NB4 (cell line): ENCODE data around the gene FSTL4.

Source experiments
- POLR2A ChIP-seq: IDR thresholded peaks from 2 replicates; pipeline ENCODE4 v1.6.1; 2011; ENCODE audit warnings: mild to moderate bottlenecking; ENCODE audit not compliant: insufficient read length; ENCODE audit errors: extremely low read depth
- TF ChIP-seq, protein P1 (sequence below): IDR thresholded peaks from one replicate; pipeline ENCODE4 v1.5.1; 2012; ENCODE audit warnings: low read depth, low read length

DNA sequence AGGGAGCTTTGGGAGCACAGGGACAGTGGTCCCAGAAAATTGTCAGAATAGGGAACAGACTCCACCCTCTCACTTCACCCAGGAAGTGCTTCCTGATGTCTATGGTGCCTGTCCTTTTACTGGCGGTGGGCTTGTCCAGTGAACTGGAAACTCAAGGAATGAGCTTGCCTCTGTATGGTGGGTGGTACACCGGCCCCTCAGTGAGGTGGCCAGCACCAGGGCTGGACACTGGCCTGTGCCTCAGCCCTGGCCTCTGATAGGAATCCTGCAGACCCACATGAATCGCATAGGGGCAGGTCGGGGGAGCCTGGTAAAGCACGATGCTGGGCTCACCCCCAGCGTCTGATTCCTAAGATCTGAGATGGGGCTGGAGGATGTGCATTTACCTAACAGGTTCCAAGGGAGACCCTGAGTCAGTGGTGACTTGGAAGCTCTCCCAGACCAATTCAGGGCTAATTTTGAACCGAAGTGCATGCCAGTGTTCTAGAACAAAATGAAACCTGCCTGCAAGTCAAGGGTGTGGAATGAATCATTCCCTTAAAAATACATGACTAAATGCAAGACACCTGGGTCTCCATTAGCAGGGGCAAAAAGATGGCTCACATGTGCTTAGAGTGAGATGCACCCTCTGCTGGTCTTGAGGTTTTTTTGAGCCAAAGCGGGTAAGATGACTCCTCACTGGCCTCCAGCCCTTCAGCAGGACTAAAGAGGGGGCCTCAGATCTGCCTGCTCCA lies 382.2 kb downstream of the FSTL4 start:
- TF ChIP-seq, protein P1, sequence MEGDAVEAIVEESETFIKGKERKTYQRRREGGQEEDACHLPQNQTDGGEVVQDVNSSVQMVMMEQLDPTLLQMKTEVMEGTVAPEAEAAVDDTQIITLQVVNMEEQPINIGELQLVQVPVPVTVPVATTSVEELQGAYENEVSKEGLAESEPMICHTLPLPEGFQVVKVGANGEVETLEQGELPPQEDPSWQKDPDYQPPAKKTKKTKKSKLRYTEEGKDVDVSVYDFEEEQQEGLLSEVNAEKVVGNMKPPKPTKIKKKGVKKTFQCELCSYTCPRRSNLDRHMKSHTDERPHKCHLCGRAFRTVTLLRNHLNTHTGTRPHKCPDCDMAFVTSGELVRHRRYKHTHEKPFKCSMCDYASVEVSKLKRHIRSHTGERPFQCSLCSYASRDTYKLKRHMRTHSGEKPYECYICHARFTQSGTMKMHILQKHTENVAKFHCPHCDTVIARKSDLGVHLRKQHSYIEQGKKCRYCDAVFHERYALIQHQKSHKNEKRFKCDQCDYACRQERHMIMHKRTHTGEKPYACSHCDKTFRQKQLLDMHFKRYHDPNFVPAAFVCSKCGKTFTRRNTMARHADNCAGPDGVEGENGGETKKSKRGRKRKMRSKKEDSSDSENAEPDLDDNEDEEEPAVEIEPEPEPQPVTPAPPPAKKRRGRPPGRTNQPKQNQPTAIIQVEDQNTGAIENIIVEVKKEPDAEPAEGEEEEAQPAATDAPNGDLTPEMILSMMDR: no peak
- TF ChIP-seq POLR2A: no peak
